Aorta (tissue), 5 donors: ENCODE measurements around the gene IL18R1. TPM values are rescaled to one million over a fixed set of nuclear protein-coding genes. Genes with fewer than 3 reads are reported as not detected.

Experiments
- ATAC-seq: fragments of 200-7000 bp; cut with Tn5 transposase; one replicate; pipeline ENCODE4 v1.9.1; 2022; ENCODE audit warnings: moderate library complexity; ENCODE audit not compliant: low FRiP score
- DNase-seq, 2 donors: peaks; one replicate each; pipeline ENCODE4 v3.0.0-alpha.2; 2020
- H3K27ac ChIP-seq, 2 donors: one replicate each; pipeline ENCODE4 v1.5.1; 2013; ENCODE audit warnings: low read length in 2 of 2, mild to moderate bottlenecking in 2 of 2, moderate library complexity in 2 of 2, control low read depth in 1 of 2, inconsistent platforms in 1 of 2, low read depth in 1 of 2
- H3K27me3 ChIP-seq, 2 donors: one replicate each; pipeline ENCODE4 v1.6.1; 2013; ENCODE audit warnings: control low read depth in 1 of 2, low read length in 1 of 2, mild to moderate bottlenecking in 1 of 2, moderate library complexity in 1 of 2; ENCODE audit not compliant: insufficient read depth in 2 of 2, control insufficient read depth in 1 of 2
- H3K36me3 ChIP-seq, 2 donors: one replicate each; pipeline ENCODE4 v1.6.1; 2013; ENCODE audit warnings: control low read depth in 1 of 2, low read length in 1 of 2, mild to moderate bottlenecking in 1 of 2; ENCODE audit not compliant: insufficient read depth in 2 of 2, control insufficient read depth in 1 of 2
- H3K4me1 ChIP-seq, 2 donors: one replicate each; pipeline ENCODE4 v1.6.1; 2013; ENCODE audit warnings: low read length in 2 of 2, control low read depth in 1 of 2, mild to moderate bottlenecking in 1 of 2, moderate library complexity in 1 of 2; ENCODE audit not compliant: insufficient read depth in 2 of 2, control insufficient read depth in 1 of 2
- H3K4me3 ChIP-seq, 2 donors: one replicate each; pipeline ENCODE4 v1.5.1; 2013; ENCODE audit warnings: low read length in 2 of 2, control low read depth in 1 of 2, mild to moderate bottlenecking in 1 of 2
- H3K9me3 ChIP-seq: one replicate; pipeline ENCODE4 v1.6.1; 2013; ENCODE audit warnings: mild to moderate bottlenecking, low read length; ENCODE audit not compliant: control insufficient read depth
- WGBS, 2 donors: extraction: QIAGEN DNeasy Blood & Tissue Kit; methylation state at CpG; one replicate each; pipeline ENCODE4 v1.1.7; 2013; 5-methylcytosine and 5-hydroxymethylcytosine counted together
- intact Hi-C, 2 donors: fragments of 100-400 bp; cut with DNase I; formaldehyde crosslinking; loops; one replicate each; pipeline versions ENCODE4 v1.14.2 to v1.15.0; 2022
- polyA plus RNA-seq, 2 donors: library from polyadenylated mRNA; stranded (reverse); fragments of 200-250 nt; gene quantifications; one replicate each; pipeline ENCODE4 v1.2.3, GENCODE V29; 2013
- total RNA-seq, 2 donors: library from RNA; stranded (reverse); fragmentation: NEBNext Ultra II Directional; extraction: Animal tissue kit (Norgen Biotek cat#: 25700); gene quantifications; one replicate each; pipeline ENCODE4 v1.2.1, GENCODE V29; 2021
- donor health status: healthy with polysubstance abuse.
- donor health status: Bipolar disorder and iron deficiency.
- donor health status: DM: no; HTN: no; CAD: no.
- donor health status: DM: no; HTN: no; CAD: no.
- donor health status: DM: yes; HTN: yes; CAD: no.

IL18R1 gene
- total and polyA plus RNA-seq, 4 donors: 0.33 to 11.0 (median 4.8) TPM

DNA sequence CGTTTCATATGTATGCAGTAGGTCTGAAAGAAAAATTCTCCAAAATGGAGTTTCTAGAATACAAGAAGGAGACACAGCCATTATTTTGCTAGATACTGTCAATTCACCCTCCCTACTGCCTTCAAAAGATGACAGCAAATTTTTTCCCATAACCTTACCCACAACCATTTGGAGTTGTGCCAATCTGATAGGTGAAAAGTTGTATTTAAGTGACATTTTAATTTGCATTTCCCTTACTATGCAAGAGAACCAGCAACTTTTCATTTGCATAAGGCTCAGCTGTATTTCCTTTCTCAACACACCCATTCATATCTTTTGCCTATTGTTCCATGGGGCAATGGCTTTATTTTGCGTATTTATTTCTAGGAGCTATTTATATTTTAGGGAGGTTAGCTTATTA is 36.0 kb downstream of the IL18R1 start:
- WGBS, 2 donors: 85 to 87% methylated on average over 2 of the region's 2 CpGs

DNA sequence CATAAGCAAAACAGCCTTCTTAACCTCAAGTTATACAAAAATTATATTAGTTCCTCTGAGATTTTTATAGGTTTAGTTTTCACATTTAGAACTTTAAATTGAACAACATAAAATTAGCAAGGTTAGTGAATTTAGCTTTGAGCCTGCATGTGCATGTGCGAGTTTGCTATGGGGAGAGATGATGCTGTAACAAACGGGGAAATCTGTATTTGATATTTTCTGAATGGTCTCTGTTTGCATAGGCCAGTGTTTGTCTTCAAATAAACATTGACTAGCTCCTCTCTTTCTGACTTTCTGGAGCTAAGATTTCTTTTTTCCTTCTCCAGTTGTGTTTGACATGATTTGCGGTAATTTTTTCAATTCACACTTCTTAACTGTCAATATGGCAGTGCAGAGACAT is 36.5 kb downstream of the IL18R1 start:
- Histone ChIP-seq H3K36me3 (no peaks in the 10 kb centered on the region), H3K4me1 (no peaks in the 10 kb centered on the region), H3K27ac (no peak overlapping the region), H3K4me3 (no peak overlapping the region), H3K27me3 (no peaks in the 10 kb centered on the region), H3K9me3 (no peaks in the 10 kb centered on the region)
- no peak for ATAC-seq
- DNase-seq: no peak
- WGBS, 2 donors: 78 to 82% methylated on average over 3 of the region's 3 CpGs
- intact Hi-C loops: no loop called here

More for the DNA sequence above, 36.0 kb downstream of the IL18R1 start:
- Histone ChIP-seq H3K36me3 (no peaks in the 10 kb centered on the region), H3K4me1 (no peaks in the 10 kb centered on the region), H3K27ac (no peak overlapping the region), H3K4me3 (no peak overlapping the region), H3K9me3 (no peaks in the 10 kb centered on the region), H3K27me3 (no peaks in the 10 kb centered on the region)
- ATAC-seq: no peak
- intact Hi-C loops: no loop called here
- no peak for DNase-seq

DNA sequence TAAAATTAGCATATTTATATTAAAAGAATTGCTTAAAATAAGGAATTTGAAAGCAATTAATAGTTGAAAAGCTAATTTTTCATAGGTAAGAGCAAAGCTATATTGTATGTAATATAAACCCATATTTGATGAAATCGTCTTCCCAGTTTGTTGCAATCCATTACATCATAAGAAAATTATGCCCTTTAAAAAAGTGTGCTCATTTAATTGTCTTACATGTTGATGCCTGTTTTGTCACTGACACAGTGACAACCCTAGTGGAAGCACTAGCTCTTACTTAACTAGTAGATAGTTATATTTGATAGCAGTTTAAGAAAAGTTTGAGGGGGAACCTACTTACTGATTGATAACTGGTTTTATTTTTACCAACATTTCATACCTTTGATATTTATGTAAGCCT is 37.3 kb downstream of the IL18R1 start:
- intact Hi-C loops: no loop called here
- no peaks in the 10 kb centered on the region for H3K27me3 ChIP-seq
- H3K9me3 ChIP-seq: no peaks in the 10 kb centered on the region
- H3K4me1 ChIP-seq: no peaks in the 10 kb centered on the region
- H3K27ac ChIP-seq: no peak overlapping the region
- WGBS, 2 donors: 34 to 39% methylated on average over 1 of the region's 1 CpG
- H3K4me3 ChIP-seq: no peak overlapping the region
- ATAC-seq (no peak), DNase-seq (no peak)
- H3K36me3 ChIP-seq: no peaks in the 10 kb centered on the region

DNA sequence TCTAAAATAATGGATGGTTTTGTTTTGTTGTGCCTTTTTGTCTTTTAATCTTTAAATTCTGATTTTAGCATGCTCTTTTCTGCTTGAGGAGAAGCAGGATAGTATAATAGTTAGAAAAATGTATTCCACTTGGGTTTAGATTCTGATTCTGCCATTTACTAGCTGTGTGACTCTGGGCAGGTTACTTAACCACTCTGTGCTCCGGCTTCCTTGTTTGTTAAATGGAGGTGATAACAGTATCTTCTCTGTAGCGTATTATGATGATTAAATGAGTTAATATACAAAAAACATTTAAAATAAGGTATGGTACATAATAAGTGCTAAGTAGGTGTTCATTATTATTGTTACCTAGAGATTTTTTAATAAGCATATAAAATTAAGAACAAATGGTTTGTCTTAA is 40.4 kb downstream of the IL18R1 start:
- H3K4me1 ChIP-seq: no peaks in the 10 kb centered on the region
- intact Hi-C loops: no loop called here
- no peak for DNase-seq
- no peak for ATAC-seq
- no peak overlapping the region for H3K4me3 ChIP-seq
- H3K27ac ChIP-seq: no peak overlapping the region
- WGBS, 2 donors: 70 to 89% methylated on average over 2 of the region's 2 CpGs
- H3K27me3 ChIP-seq: no peaks in the 10 kb centered on the region
- no peaks in the 10 kb centered on the region for H3K9me3 ChIP-seq
- no peaks in the 10 kb centered on the region for H3K36me3 ChIP-seq

DNA sequence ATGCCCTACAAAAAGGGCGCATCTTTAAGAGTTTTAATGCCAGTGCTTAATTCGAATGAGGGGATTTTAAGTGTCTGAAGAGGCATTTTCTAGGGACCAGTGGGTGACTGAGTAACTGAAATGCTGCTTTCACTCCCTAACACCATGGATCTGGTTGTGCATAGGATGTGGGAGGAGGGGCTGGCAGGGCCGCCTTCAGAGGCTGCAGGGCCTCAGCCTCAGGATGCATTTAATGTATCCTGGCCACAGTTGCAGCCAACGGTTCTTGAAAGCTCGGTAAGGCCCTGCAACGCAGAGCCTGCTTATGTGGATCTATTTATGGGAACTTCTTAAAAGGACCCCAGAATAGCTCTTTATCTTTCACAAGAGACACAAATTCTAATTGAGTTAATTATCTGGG is 41.6 kb downstream of the IL18R1 start:
- no peaks in the 10 kb centered on the region for H3K36me3 ChIP-seq
- DNase-seq (no peak), ATAC-seq (no peak)
- H3K27ac ChIP-seq: no peak overlapping the region
- intact Hi-C loops: no loop called here
- no peak overlapping the region for H3K4me3 ChIP-seq
- H3K27me3 ChIP-seq: no peaks in the 10 kb centered on the region
- H3K9me3 ChIP-seq: no peaks in the 10 kb centered on the region
- WGBS, 2 donors: 81 to 82% methylated on average over 6 of the region's 6 CpGs
- H3K4me1 ChIP-seq: no peaks in the 10 kb centered on the region

DNA sequence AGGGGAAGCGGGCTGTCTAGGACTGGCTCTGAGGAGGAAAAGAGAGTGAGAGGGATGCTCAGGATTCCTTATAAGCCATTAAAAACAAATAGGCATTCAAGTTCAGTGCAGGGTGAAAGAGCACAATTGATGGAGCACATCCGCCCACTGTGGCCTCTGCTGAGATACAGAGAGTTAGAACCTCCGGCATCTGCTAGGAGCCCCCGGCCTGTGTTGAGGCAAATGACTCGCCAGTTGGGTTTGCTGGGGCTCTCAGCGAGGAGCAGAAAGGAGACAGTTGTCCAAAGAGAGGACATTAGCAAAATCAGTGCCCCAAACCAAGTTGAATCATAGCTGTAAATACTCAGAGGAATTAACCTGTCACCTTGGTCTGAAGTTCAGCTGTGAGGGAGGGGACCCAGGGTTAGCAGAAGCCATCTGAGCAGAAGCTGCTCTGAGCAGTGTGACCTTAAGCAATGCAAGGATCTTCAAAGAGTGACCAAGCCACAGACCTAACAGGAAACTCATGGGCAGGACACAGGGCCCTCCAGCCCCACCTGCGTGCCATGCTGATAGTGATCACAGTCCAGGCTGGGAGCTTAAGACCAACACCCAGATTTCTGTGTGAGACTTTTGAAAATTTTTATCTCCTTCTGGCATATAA is 44.0 kb downstream of the IL18R1 start:
- DNase-seq: no peak
- no peaks in the 10 kb centered on the region for H3K27me3 ChIP-seq
- H3K4me3 ChIP-seq: no peak overlapping the region
- no peak overlapping the region for H3K27ac ChIP-seq
- H3K9me3 ChIP-seq: no peaks in the 10 kb centered on the region
- H3K36me3 ChIP-seq: no peaks in the 10 kb centered on the region
- ATAC-seq: no peak
- WGBS, 2 donors: 82 to 84% methylated on average over 7 of the region's 7 CpGs
- H3K4me1 ChIP-seq: no peaks in the 10 kb centered on the region
- intact Hi-C loops: no loop called here

DNA sequence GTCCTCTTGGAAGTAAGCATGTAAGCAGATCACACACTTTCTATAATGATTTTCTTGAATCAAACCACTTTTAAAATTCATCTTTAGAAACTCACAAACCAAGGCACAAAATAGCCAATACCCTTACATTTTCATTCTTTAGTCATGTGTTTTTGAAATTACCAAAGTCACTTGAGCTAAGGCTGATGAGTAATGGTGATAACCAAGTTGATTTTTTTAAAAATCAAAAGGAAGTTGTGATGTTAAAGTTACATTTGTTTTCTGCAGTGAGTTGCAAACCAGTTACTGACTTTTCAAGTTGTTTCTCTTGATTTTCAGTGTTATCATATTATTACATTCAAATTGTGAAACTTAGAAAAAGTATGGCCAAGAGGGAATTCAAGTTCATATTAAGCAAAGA is 45.9 kb downstream of the IL18R1 start:
- intact Hi-C loops: no loop called here
- DNase-seq (no peak), ATAC-seq (no peak)
- Histone ChIP-seq H3K27me3 (no peaks in the 10 kb centered on the region), H3K4me3 (no peak overlapping the region), H3K36me3 (no peaks in the 10 kb centered on the region), H3K27ac (no peak overlapping the region), H3K9me3 (no peaks in the 10 kb centered on the region), H3K4me1 (no peaks in the 10 kb centered on the region)

DNA sequence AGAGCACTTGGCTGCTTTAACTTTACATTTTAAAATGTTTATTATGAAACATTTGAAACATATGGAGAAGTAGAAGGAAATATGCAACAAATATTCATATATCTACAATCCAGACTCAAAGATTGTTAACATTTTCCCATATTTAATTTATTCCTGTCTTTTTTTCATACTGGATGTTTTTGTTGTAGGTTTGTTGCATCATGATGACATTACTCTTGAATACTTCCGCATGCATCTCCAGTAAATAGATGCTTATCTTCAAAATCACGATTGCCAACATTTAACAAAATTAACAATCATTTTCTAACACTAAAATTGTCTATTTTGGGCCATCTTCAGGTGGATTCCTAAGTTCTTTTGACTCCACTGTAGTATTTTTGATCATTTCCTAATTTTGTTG is 46.3 kb downstream of the IL18R1 start:
- DNase-seq (no peak), ATAC-seq (no peak)
- Histone ChIP-seq H3K36me3 (no peaks in the 10 kb centered on the region), H3K27ac (no peak overlapping the region), H3K4me1 (no peaks in the 10 kb centered on the region), H3K4me3 (no peak overlapping the region), H3K9me3 (no peaks in the 10 kb centered on the region), H3K27me3 (no peaks in the 10 kb centered on the region)
- 85 to 89% methylated on average over 2 of the region's 2 CpGs for WGBS, 2 donors
- intact Hi-C loops: no loop called here

DNA sequence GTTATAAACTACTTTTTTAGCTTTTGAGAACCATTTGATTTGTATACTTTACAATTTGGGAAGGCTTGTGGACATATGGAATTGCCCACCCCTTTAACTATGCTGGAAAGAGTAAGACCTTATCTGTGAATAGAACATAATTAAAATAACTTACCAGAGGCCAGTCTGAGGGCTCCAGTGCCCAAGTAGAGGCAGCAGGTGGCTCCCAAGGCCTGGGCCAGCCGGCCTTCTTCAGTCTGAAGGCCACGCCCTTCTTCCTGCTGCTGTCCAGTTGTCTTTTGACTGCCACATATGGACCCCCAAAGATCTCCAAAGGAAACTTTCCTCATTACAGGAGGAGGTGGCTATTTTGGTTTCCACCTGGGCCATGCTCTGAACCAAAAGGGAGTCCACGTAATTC is 55.4 kb downstream of the IL18R1 start:
- 95 to 99% methylated on average over 3 of the region's 3 CpGs for WGBS, 2 donors
- no peak for ATAC-seq
- intact Hi-C loops: no loop called here

More for the DNA sequence above, 55.4 kb downstream of the IL18R1 start:
- no peaks in the 10 kb centered on the region for H3K9me3 ChIP-seq
- H3K27me3 ChIP-seq: no peaks in the 10 kb centered on the region
- no peak overlapping the region for H3K4me3 ChIP-seq
- H3K4me1 ChIP-seq: no peaks in the 10 kb centered on the region
- no peaks in the 10 kb centered on the region for H3K36me3 ChIP-seq
- DNase-seq: no peak
- H3K27ac ChIP-seq: no peak overlapping the region
